SK-MEL-5 (cell line): ENCODE results near the gene EHMT1. TPM values are rescaled to one million over a fixed set of nuclear protein-coding genes. Genes with fewer than 3 reads are reported as not detected.

Experiments
- DNase-seq: peaks from one replicate; pipeline ENCODE4 v3.0.0-alpha.2; 2016; ENCODE audit warnings: low read depth, low spot score
- in situ Hi-C: cut with HindIII; loops from 2 replicates; pipeline ENCODE4 v1.10.0; 2016; ENCODE audit warnings: low sequenced_read_pairs, high pct_unique_total_duplicates, low pct_unique_long_range_greater_than_20kb
- total RNA-seq: library from RNA; depleted of rRNA; stranded (reverse); fragments of >200 nt; shearing (Covaris generic); gene quantifications from 2 replicates; pipeline ENCODE4 v1.2.3, GENCODE V29; 2014

The EHMT1 gene
- total RNA-seq, 1 experiment from 2014 or later: 18.5 TPM

- no peak for DNase-seq
- in situ Hi-C loops: no loop called here
Measured at GRCh38 chr9:137788561-137789294, 169.9 kb downstream of the EHMT1 start.

GRCh38 chr9:137789295-137789895 lies 170.6 kb downstream of the EHMT1 start:
- no peak for DNase-seq
- in situ Hi-C loops: no loop called here

- in situ Hi-C loops: no loop called here
- DNase-seq: no peak
Measured at GRCh38 chr9:137791947-137792346, 173.1 kb downstream of the EHMT1 start.

DNA sequence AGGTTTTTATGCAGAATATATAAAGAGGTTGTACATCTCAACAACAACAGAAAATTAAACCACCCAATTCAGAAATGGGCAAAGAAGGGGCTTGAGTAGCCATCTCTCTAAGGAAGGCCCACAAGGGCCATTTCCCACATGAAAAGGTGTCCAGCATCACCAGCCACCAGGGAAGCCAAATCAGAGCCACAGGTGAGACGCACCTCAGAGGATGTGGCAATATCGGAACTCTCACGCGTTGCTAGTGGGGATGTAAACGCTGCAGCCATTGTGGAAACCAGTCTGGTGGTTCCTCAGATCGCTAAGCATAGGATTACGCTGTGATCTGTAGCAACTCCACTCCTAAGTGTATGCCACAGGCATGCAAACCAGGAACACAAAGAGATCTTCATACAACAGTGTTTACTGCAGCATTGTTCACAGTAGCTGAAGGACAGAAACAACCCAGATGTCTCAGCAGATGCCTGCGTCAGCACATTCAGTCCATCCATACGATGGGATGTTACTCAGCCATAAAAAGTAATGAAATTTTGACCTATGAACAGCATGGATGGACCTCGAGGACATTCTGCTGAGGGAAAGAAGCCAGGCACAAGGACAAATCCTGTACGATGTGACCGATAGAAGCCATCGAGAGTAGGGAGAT lies 174.5 kb downstream of the EHMT1 start:
- DNase-seq: no peak
- in situ Hi-C loops: no loop called here

DNA sequence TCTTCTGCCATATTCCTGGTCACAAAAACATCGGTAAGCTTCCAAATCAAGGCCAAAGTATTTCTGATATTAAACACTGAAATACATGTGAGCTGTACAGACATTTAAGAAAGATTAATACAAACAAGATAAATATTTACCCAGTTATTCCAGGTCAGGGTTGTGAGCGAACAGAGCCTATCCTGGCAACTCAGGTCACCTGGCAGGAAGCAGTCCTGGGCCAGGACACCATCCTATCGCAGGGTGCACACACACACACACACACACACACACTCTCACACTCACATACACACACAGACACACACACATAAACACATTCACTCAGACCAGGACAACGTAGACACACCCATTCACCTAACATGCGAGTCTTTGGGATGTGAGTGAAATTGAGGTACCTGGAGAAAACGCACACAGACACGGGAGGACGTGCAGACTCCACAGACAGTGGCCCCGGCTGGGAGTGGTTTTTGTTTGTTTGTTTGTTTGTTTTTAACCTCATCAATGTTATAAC lies 176.4 kb downstream of the EHMT1 start:
- in situ Hi-C loops: no loop called here

GRCh38 chr9:137797206-137798120 lies 178.7 kb downstream of the EHMT1 start:
- no peak for DNase-seq

More for the DNA sequence above, 176.4 kb downstream of the EHMT1 start:
- no peak for DNase-seq

GRCh38 chr9:137798142-137798541 lies 179.3 kb downstream of the EHMT1 start:
- in situ Hi-C loops: no loop called here
- no peak for DNase-seq

More at GRCh38 chr9:137797206-137798120, 178.7 kb downstream of the EHMT1 start:
- in situ Hi-C loops: no loop called here

DNA sequence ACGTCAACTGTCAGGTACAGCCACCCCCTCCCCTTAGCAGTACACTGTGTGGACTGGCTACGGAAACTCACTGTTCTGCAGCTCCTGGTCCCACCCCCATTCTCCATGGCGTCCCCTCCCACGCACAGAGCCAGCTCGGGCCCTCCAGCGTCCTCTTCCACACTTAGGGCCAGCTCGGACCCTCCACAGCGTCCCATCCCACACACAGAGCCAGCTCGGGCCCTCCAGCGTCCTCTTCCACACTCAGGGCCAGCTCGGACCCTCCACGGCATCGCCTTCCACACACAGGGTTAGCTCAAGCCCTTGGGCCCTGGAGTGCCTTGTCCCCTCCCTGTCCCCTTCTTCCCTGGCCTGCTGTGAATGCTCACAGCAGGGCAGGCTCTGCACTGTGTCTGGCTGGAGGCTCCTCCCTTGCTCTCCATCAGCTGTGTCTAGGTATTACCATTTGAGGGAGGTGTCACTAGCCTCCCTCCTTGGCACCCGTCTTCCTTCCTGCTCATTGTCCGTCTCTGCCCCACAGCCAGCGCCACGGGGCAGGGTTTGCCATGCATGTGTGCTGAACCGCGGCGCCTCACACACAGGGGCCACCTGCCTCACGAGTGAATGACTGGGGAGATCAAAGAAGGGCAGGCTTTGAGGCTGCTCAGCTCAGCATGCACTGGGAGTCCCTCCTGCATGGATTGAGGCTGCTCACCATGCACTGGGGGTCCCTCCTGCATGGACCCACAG lies 180.3 kb downstream of the EHMT1 start:
- in situ Hi-C loops: no loop called here
- no peak for DNase-seq

- in situ Hi-C loops: no loop called here
- DNase-seq: no peak
Measured at GRCh38 chr9:137799630-137799983, 180.8 kb downstream of the EHMT1 start.

DNA sequence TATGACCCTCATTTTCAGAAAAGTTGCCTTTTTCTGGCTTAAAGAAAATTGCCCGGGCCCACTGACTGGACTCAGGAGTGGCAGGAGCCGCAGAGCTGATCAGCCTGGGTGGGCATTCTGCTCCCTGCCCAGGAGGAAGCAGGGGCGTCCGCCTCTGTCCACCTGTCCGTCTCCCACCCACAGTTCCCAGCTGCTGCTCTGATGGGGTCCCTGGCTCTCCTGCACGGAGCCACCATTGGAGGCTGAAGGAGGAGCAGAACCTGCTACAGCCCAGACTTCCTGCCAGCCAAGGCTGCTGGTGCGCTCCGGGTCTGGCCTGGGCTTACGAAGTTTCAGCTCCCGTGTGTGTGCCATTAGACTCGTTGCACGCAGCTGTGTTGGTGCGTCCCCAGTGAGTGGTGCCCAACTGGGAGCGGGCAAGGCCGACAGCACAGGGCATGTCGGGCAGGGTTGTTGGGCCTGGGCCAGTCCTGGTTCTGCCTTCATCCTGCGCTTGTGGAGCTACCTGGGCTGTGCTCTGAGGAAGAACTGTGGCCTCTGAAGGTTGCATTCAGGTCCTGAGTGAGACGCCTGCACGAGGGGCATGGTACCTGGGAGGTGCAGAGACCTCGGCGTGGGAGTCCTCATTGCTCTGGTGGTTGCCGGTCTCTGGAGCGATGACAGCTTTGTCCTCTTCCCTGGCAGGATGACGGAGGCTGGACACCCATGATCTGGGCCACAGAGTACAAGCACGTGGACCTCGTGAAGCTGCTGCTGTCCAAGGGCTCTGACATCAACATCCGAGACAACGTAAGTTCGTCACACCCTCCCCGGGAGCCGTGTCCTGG lies 181.6 kb downstream of the EHMT1 start:
- DNase-seq: no peak
- in situ Hi-C loops: no loop called here

DNA sequence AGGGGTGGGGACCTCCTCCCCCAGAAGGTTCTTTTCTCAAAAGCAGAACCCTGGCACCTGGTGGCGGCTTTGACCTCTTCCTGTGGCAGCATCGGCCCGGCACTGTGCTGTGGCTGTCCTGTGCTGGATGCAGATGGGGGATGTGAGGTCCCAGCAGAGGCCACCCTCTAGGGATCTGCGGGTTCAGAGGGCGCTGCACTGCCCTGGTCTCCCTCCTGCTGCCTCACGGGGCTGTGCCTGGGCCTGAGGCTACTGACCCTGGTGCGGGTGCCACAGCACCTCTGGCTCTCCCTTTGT lies 182.2 kb downstream of the EHMT1 start:
- in situ Hi-C loops: no loop called here

DNA sequence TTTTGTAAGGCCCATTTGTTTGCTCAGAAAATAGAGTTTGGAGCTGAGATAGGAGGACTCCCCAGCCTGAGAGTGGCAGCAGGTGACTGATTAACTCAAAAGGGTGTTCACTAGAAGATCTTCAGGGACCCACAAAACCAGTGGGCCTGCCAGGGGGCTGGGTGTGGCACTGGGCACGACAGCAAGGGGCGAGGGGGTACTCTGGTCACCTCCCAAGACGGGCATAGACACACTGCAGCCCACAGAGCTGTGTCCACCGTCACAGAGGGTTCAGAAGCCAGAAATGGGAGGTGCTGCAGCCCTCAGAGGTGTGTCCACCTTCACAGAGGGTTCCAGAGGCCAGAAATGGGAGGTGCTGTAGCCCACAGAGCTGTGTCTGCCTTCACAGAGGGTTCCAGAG lies 183.2 kb downstream of the EHMT1 start:
- DNase-seq: no peak
- in situ Hi-C loops: no loop called here

More for the DNA sequence above, 182.2 kb downstream of the EHMT1 start:
- no peak for DNase-seq

- in situ Hi-C loops: no loop called here
- no peak for DNase-seq
Measured at GRCh38 chr9:137802521-137803243, 183.9 kb downstream of the EHMT1 start.

GRCh38 chr9:137804908-137805630 lies 186.3 kb downstream of the EHMT1 start:
- no peak for DNase-seq
- in situ Hi-C loops: no loop called here
